GM19452 (cell line): Measurements from ENCODE around the gene TJP1.
"Not testable (repeated sequence)": the region's sequence is repeated elsewhere in the genome, so short reads cannot be mapped to it uniquely, and the experiment has no call there.

Experiments used
- ATAC-seq: cut with Tn5 transposase; IDR thresholded peaks from one replicate; pipeline ENCODE4 v1.9.1; 2021; ENCODE audit not compliant: unreplicated experiment

TJP1 gene

GRCh38 chr15:29800491-29801366 is 21.5 kb downstream of the TJP1 start:
- ATAC-seq = no peak

GRCh38 chr15:29799859-29800258 is 22.4 kb downstream of the TJP1 start:
- no peak for ATAC-seq

DNA sequence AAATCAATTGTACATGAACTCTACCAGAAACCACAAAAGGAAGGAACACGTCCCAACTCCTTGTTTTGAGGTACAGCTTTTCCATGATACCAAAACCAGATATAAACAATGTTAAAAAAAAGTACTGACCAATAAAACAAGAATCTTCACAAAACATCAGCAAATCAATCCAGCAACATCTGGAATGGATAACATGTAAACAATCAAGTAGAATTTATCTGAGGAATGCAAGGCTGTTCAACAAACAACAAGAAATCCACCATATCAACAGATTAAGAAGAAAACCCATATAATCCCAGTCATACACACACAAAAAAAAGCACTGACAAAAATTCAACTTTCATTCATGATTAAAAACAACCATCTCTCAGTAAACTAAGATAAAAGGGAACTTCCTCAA is 26.7 kb downstream of the TJP1 start:
- ATAC-seq = no peak

DNA sequence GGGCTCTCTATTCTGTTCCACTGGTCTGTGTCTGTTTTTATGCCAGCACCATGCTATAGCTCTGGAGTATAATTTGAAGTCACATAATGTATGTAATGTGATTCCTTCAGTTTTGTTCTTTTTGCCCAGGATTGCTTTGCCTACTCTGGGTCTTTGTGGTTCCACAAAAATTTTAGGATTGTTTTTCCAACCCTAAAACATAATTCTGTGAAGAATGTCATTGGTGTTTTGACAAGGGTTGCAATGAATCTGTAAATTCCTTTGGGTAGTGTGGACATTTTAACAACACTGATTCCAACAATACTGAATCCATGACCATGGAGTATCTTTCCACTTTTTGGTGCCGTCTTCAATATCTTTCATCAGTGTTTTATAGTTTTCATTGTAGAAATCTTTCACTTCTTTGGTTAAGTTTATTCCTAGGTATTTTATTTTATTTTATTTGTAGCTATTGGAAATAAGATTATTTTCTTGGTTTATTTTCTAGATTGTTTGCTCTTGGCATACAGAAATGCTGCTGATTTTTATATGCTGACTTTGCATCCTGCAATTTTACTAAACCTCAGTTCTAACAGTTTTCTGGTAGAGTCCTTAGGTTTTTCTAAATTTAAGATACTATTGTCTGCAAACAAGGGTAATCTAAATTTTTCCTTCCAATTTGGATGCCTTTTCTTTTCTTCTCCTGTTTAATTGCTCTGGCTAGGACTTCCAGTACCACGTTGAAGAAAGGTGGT is 29.7 kb downstream of the TJP1 start:
- no peak for ATAC-seq

GRCh38 chr15:29790607-29791006 is 31.7 kb downstream of the TJP1 start:
- no peak for ATAC-seq

- ATAC-seq = no peak
Measured at GRCh38 chr15:29789871-29790270, 32.4 kb downstream of the TJP1 start.

DNA sequence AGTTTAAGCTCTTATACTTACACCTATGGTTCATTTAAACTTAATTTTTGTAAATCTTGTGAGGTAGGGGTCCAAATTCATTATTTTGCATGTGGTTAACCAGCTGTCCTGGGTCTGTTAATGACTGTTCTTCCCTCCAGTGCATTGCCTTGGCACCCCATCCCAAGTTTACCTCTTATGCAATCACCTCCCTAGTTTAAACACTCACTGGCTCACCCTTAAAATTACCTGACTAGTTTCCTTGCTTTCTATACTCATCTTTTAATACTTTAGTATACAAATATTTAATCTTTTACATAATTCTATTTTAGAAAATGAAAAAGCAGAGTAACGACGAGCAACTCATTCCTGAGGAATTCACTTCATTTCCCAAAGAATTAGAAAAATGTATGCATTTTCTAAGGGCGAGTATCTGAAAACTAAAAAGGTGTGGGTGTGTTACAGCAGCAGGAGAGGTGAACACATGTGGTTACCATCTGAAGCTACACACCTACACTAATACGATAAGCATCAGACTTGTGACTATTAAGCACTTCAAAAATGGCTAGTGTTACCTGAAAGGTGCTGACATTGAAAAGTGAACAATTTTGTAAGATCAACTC is 33.7 kb downstream of the TJP1 start:
- no peak for ATAC-seq

DNA sequence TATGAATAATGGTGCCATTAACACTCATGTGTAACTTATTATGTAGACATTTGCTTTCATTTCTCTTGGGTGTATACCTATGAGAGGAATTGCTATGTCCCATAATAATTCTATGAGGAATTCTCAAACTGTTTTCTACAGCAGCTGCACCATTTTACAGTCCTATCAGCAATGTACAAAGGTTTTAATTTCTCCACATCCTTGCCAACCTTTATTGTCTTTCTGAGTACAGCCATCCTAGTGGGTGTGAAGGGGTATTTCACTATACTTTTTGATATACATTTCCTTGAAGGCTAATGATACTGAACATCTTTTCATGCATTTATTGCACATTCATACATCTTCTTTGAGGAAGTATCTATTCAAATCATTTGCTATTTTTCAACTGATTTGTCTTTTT is 34.5 kb downstream of the TJP1 start:
- no peak for ATAC-seq

DNA sequence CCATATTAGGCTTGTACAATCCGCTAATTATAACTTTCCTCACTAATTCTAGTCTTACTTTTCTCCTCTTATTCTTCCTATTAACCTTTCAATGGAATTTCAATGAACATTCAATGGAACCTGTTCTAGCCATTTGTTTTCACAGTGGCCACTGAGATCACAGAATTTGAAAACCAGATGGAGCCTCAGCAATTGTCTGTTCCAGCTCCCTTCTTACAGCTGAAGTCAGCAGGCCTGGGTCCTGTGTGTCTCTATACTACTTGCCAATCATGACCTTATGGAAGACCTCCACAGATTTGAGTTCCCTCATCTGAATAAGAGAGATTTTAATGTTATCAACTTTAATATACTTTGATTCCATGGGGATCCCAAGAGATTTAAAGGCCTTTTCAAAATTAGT is 36.6 kb downstream of the TJP1 start:
- ATAC-seq = no peak

GRCh38 chr15:29785136-29785535 is 37.1 kb downstream of the TJP1 start:
- ATAC-seq = no peak

DNA sequence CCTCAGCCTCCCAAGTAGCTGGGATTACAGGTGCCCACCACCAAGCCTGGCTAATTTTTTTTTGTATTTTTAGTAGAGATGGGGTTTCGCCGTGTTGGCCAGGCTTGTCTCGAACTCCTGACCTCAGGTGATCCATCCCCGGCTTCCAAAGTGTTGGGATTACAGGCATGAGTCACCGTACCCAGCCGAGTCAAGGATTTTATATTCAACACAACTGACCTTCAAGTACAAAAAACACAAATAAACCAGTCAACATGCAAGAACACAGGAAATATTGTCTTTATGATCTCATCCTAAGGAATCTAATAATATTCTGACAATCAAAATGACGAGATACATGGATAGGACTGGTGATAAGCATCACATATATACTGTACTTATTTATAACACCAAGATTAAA is 37.9 kb downstream of the TJP1 start:
- ATAC-seq = no peak

DNA sequence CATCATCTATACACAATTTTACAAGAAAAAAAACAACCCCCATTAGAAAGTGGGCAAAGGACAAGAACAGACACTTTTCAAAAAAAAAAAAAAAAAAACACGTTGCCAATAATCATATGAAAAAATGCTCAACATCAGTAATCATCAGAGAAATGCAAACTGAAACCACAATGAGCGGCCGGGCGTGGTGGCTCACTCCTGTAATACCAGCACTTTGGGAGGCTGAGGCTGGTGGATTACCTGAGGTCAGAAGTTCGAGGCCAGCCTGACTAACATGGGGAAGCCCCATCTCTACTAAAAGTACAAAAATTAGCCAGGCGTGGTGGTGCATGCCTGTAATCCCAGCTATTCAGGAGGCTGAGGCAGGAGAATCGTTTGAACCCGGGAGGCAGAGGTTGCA is 39.5 kb downstream of the TJP1 start:
- not testable (repeated sequence) for ATAC-seq

DNA sequence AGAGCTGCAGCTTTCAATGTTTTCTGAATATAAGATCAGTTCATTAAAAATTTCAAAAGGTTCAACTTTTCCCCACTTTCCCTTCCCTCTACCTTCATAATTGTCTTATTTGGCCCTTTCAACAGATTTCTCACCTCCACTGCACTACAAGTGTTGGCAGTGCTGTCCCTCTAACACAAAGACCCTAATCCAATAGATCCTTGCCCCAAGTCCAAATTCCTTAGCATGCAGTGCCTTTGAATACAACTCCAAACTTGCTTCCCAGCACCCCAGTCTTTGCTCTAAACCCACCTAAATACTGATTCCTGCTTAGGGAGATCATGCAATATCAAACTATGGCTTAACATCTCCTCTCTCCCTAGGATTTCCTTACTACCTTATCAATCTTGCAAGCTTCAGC is 43.9 kb downstream of the TJP1 start:
- no peak for ATAC-seq

GRCh38 chr15:29776859-29777258 is 45.4 kb downstream of the TJP1 start:
- no peak for ATAC-seq

- ATAC-seq = no peak
Measured at GRCh38 chr15:29774900-29775299, 47.4 kb downstream of the TJP1 start.

DNA sequence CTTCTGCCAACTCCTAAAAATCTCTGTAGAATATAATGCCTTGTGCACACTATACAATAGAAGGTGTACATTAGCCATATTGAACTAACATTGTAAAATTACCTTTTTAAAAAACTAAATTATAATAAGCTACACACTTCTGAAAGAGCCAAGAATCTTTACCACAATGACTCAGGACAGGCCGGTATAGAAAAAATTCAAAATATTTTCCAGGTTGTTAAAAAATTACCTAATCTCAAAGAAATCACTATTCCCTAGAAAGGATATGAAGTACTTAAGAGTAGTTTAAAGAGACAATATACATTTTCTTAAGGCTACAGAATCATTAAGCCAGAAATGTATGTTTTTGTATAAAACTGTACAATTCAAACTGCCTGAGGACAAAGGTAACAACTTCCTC is 48.5 kb downstream of the TJP1 start:
- no peak for ATAC-seq

DNA sequence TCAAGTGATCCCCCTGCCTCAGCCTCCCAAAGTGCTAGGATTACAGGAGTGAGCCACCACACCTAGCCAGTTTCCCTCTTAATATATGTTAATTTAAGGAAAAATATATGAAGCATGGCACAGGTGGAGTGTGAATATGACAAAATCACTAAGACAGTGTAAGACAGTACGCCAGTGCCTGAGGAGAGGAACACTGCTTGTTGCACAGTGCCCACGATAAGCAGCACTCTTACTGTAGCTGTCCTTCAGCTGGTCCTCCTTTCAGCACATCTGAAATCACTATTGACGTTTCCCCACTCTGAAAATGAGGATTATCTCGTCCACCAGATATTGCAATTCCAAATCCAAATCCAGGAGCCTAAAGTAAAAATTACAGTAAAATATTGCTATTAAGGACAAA is 49.3 kb downstream of the TJP1 start:
- no peak for ATAC-seq

DNA sequence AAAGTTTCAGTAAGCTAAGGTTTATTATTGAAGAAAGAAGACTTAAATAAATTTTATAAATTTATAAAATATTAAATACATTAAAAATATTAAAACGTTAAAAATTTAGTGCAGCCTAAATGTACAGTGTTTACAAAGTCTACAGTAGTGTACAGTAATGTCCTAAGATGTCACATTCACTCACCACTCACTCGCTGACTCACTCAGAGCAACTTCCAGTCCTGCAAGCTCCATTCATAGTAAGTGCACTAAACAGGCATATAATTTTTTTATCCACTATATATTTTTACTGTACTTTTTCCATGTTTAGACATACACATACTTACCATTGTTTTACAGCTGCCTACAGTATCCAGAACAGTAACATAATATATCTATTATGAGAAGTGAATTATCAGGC is 51.5 kb downstream of the TJP1 start:
- no peak for ATAC-seq

- ATAC-seq = no peak
Measured at GRCh38 chr15:29765898-29766527, 56.3 kb downstream of the TJP1 start.

GRCh38 chr15:29765234-29765841 is 56.9 kb downstream of the TJP1 start:
- ATAC-seq = no peak

GRCh38 chr15:29759596-29759995 is 62.7 kb downstream of the TJP1 start:
- ATAC-seq = no peak
